Left colon (tissue), 2 donors: ENCODE results near the gene RACGAP1. TPM values are rescaled to one million over a fixed set of nuclear protein-coding genes. Genes with fewer than 3 reads are reported as not detected.
A peak's percentile ranks its signal among the peaks of the same experiment; 100 is the strongest.

Experiments
- ATAC-seq: fragments of 200-7000 bp; cut with Tn5 transposase; one replicate; pipeline ENCODE4 v1.9.1; 2020; ENCODE audit warnings: mild to moderate bottlenecking, moderate library complexity
- DNase-seq, 2 donors: peaks; one replicate each; pipeline ENCODE4 v3.0.0-alpha.2; 2020
- intact Hi-C, 2 donors: fragments of 100-400 bp; cut with DNase I in 1 of 2; cut with micrococcal nuclease in 1 of 2; formaldehyde crosslinking; loops; one replicate each; pipeline versions ENCODE4 v1.11.2 to v1.14.0; 2022; cut with DNase I, micrococcal nuclease
- total RNA-seq, 2 donors: library from RNA; stranded (reverse); fragmentation: NEBNext Ultra II Directional; extraction: Animal tissue kit (Norgen Biotek cat#: 25700); gene quantifications; one replicate each; pipeline ENCODE4 v1.2.1, GENCODE V29; 2021
- donor health status: DM: no; HTN: no; CAD: no.
- donor health status: DM: yes; HTN: yes; CAD: no.

RACGAP1 gene
- total RNA-seq, 2 donors from 2014 or later, result 20.0 to 25.4 TPM

DNA sequence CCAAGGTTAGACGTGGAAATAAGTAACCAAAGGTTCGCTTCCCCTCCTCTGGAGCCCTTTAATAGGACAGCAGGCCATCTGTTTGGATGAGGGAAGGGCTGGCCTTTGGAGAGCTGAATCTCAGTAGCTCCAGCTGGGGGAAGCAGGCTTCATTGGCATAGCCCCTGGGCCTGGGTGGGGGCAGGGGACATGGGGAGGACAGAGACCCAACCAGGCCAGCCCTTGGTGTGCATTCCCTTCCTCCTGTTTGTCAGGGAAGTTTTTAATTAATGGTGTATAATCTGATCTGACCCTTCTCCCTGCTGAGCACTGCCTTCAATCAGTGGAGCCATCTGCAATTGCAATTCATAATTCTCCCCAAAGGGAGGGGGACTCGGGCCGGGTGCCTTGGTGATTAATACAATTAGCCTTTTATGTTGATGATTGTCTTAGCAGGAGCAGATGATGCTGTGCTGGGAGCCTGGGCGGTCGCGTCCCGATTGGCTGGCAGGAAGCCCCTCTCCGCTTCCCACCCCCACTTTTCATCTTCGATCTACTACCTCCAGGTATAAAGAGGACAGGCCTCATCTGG is 46.2 kb downstream of the RACGAP1 start:
- intact Hi-C loops, result no loop called here
- ATAC-seq (no peak), DNase-seq (no peak)

DNA sequence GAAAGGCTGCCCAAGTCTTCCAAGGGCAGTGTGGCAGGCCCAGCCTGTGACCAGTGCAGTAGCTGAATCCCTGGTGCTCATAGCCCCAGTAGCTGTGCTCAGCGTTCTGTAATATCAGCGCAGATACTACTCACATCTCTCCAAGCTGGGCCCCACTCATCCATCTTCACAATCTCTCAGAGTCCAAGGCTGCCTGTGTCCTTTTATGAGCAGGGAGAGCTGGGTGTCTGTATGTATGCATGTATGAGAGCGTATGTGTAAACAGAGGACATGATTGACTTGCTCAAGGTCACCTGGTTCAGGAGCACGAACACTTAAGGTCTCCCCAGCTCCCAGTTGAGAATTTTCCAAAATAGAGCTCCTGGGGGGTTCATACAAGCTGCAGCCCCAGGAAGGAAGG is 47.2 kb downstream of the RACGAP1 start:
- intact Hi-C loops, result no loop called here
- no peak for DNase-seq
- no peak for ATAC-seq

DNA sequence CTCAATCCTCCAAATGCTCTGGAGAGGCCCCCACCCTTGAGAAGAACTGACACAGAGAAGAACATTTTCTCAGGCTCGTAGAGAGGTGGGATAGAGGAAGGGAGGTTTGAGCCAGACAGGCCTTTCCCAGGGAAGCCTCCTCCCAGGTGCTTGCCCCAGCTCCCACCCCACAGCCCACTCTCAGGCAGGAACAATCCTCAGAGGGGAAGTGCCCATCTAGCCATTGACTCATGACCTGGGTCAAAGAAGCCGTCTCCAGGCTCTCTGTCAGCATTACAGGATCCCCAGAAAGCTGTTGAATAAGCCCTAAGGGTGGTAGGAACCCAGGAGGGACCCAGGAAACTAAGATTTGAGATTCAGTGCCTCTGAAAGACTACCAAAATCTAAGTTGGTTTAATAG is 48.7 kb downstream of the RACGAP1 start:
- DNase-seq, result no peak
- intact Hi-C loops, result no loop called here
- no peak for ATAC-seq

DNA sequence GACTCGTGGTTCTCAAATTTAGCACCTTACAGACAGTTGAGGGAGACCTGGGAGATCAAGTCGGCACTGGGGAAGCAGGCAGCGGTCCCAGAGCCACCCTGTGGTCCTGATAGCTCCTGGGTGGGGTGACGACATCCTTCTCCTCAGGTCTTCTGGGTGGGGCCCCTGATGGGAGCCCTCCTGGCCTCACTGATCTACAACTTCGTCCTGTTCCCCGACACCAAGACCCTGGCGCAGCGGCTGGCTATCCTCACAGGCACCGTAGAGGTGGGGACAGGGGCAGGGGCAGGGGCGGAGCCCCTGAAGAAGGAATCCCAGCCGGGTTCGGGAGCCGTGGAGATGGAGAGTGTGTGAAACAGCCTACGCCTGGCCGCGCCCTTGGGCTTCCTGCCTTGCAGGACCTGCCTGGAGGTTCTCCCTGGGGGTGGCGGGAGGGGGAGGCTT is 50.0 kb downstream of the RACGAP1 start:
- intact Hi-C loops, result no loop called here
- ATAC-seq (no peak), DNase-seq (no peak)

DNA sequence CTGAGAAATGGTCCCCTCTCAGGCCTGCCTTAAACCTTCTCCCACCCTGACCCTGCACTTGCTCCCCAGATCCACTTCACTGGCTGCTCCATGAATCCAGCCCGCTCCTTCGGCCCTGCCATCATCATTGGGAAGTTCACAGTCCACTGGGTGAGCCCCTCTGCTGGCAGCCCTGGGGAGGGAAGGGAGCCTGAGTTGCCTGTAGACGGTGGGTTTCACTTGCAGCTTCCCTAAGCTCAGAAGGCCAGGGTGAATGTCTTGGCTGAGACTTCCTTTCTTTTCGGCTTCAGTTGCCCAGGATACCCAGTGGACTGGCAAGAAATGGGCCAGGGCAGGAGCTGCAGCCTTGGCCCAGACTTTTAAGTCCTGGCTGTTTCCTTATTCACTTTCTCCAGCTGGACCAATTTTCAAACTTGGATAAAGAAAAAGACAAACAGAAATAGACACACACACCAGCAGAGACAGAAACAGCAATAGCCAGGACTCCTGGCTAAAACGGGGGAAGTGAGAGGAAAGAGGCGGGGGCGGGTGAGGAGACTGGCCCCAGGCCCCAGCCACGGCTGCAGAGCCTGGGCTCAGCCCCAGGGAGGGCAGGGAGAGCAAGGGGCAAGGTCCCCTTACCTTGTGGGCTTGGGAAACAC is 50.5 kb downstream of the RACGAP1 start:
- intact Hi-C loops, result loop anchor here in 1 of 2 donors (5.0 kb wide), 1 partner anchor 78 kb away; no protein-coding TSS in a partner anchor
- DNase-seq (no peak), ATAC-seq (no peak)

DNA sequence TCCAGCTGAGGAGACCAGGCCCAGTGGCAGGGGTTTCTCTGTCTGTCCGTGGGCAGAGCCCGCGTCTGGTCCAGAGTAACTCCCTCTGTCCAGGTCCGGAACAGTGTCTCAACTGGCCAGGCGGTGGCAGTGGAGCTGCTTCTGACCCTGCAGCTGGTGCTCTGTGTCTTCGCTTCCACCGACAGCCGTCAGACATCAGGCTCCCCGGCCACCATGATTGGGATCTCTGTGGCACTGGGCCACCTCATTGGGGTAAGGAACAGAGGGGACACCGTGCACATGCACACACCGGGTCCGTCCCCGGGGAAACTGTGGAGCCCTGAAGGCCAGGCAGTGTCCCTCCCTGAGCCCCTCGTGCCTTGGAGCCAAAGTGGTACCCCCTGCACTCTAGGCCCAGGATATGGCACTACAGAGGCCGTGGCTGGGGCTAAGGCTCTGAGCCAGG is 51.0 kb downstream of the RACGAP1 start:
- intact Hi-C loops, result loop anchor here in 1 of 2 donors (5.0 kb wide), 1 partner anchor 78 kb away; no protein-coding TSS in a partner anchor
- ATAC-seq (peak; percentile 83), DNase-seq (peak; percentile 62 to 63)

DNA sequence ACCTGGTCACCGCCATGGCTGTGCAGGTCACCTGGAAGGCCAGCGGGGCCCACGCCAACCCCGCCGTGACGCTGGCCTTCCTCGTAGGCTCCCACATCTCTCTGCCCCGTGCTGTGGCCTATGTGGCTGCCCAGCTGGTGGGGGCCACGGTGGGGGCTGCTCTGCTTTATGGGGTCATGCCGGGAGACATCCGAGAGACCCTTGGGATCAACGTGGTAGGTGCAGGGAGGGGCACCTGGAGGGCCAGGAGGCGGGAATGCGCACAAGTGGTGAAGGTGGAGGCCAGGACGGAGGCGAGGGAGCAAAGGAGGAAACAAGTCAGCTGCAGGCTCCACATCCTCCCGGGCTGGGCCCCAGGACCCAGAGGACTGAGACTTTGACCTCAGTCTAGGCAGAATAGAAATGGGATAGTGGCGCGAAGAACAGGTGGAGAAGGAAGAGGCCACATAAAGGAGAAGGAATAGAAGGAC is 51.9 kb downstream of the RACGAP1 start:
- peak; percentile 75 for ATAC-seq
- intact Hi-C loops, result loop anchor here in 1 of 2 donors (5.0 kb wide), 1 partner anchor 79 kb away; no protein-coding TSS in a partner anchor
- no peak for DNase-seq

DNA sequence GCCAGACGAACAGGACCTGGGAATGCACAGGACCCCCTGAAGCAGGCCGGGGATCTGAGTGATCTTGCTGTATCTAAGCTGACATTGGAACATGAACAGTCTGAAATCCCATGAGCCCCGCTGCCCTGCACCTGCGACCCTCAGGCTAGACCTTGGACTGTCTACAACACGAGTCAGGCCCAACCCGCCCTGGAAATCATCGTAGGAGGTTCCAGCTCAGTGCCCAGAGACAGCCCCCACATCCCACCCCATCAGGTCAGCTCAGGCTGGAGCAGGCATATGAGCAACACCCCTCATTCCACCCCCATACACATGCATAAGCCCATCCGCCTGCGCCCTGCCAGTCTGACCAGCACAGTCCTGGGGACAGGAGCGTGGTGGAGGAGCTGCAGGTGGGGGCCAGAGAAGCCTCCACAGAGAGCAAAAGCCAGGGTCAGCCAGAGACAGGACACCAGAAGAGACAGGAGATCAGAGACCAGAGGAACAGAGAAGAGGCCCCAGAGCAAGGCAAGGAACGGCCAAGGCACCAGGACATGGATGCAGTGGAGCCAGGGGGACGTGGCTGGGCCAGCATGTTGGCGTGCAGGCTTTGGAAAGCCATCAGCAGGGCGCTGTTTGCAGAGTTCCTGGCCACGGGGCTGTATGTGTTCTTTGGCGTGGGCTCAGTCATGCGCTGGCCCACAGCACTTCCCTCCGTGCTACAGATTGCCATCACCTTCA is 52.5 kb downstream of the RACGAP1 start, which contains the start of gene AQP6:
Gene AQP6 (plus strand): TSS at position 307 of the 720 bp plus-strand sequence. CDS start 227 bp downstream, at position 534.
- intact Hi-C loops, result loop anchor here in 1 of 2 donors (5.0 kb wide), 1 partner anchor 80 kb away; no protein-coding TSS in a partner anchor
- ATAC-seq, result no peak

DNA sequence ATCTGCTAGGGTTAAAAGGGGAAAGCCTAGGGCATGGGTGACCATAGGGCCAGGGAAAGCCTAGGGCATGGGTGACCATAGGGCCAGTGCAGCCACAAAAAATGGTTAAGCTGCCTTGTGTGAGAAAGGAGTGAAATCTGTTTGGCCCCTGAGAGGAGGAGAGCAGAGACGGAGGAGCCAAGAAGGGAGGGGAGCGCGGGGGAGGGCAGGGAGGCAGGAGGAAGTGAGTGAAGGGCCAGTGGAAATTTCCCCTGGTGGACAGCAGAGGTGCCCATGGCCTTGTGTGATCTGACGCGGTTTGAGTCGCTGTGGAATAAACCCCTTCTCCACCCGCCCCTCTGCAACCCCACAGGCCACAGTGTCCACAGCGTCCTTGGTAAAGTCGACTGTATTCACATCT is 53.2 kb downstream of the RACGAP1 start:
- DNase-seq (no peak), ATAC-seq (no peak)
- intact Hi-C loops, result loop anchor here in 1 of 2 donors (5.0 kb wide), 1 partner anchor 80 kb away; no protein-coding TSS in a partner anchor

More for the DNA sequence above, 52.5 kb downstream of the RACGAP1 start, which contains the start of gene AQP6:
- no peak for DNase-seq

DNA sequence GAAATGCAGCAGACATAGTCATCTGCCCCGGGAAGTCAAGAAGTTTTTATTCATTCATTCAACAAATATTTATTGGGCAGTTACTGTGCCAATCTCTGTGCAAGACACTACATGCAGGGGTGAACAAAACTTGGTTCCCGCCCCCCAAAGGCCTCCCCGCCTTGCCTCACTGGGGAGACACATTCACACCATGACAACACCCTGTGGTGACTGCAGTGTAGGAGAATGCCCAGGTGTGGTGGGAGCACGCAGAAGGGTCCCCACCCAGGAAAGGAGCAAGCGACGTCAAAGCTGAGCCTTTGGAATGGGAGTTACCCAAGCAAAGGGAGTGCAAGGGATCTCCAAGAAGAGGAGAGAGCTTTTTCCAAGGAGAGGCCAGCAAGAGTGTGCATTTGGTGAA is 54.2 kb downstream of the RACGAP1 start:
- ATAC-seq, result no peak
- intact Hi-C loops, result loop anchor here in 1 of 2 donors (5.0 kb wide), 1 partner anchor 81 kb away; no protein-coding TSS in a partner anchor
- no peak for DNase-seq

DNA sequence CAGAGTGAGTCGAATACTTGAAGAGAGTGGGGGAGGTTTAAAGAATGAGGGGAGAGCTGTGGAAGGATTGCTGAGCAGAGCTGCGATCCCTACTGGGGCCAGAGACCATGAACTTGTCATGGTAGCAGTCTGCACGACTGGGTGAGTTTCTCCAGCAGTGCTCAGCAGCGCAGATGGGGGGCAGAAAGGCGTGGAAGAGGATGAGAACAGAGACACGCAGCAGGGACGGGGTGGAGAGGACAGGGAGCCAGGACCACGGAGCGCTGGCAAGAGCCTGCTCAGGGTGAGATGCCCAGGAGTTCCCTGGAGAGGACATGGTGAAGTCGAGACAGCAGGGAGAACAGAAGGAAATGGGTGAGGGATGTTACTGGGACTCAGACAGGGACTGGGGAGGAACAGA is 54.6 kb downstream of the RACGAP1 start:
- no peak for ATAC-seq
- intact Hi-C loops, result loop anchor here in 1 of 2 donors (5.0 kb wide), 1 partner anchor 82 kb away; no protein-coding TSS in a partner anchor
- no peak for DNase-seq

DNA sequence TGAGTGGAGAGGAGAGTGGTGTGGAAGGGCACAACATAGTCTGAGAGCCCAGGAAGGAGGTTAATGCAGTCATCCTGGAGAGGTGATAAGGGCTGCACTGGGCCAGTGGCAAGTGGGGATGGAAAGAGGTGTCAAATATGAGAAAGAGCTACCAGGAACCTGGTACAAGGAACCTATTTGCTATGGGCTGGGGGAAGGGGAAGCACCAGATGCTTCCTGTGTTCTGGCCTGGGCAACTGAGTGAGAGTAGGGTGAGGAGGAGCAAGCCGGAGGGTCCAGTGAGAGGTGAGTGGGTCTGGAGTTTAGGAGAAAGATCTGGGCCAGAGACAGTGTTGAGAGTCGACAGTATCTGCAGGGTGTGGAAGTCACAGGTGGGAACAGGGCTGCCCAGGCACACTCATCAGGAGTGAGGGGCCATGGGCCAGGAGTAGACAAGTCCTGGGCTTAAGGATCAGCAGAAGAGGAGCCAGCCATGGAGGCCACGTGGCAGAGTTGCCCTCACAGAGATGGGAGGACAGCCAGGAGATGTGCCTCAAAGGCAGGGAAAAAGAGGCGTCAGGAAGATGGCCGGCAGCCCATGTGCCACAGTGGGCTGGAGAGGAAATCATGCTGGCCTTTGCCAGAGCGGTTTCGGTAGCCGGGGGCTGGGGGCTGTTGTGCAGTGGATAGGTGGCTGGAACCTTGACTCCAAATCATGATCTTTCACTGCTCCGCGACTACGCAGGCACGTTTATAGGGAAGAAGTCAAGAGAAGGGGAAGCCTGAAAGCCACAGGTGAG is 55.5 kb downstream of the RACGAP1 start:
- intact Hi-C loops, result loop anchor here (5.0 to 10.0 kb wide), 3 partner anchors 82 to 97 kb away; partner anchors contain the start of gene ASIC1 (in 1 of the 2)
- no peak for DNase-seq
- ATAC-seq, result no peak

DNA sequence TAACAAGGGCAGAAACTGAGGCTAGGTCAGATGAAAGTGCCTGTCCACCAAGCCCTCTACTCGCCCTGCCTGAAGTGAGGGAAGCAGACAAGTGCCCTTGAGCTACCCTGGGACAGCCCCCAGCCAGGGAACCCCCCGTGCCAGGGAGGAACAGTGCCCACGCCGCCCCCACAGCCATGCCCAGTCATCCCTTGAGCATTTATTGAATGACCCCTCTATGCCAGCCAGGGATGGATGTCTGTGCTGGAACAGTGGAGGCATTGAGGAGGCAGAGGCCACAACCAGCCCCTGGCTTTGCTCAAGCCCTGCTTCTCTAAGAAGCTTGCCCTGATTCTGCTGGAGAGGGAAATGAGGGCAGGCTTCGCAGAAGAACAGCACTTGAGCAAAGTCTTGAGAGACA is 56.3 kb downstream of the RACGAP1 start:
- intact Hi-C loops, result loop anchor here (5.0 to 10.0 kb wide), 2 partner anchors 86 to 98 kb away; partner anchors contain the start of gene ASIC1 (in 1 of the 2)
- no peak for DNase-seq
- no peak for ATAC-seq

DNA sequence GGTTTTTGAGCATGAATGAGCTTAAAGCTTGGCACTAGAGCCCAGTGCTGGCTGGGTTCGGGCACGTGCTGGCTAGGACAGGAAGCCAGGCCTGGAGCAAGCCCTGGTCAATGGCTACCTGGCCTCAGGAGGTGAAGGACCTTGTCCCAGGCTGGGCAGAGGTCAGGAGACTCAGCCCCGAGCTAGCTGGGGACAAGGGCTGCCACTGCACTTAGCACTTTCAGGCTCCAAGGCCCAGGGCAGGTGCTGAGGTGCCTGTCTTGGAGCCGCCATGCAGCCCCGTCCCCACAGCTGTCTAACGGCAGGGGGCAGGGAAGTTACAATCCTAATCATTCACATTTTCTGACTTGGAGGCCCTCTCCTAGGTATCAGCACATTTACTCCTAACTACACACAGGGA is 56.8 kb downstream of the RACGAP1 start:
- intact Hi-C loops, result loop anchor here (5.0 to 10.0 kb wide), 2 partner anchors 86 to 99 kb away; partner anchors contain the start of gene ASIC1 (in 1 of the 2)
- DNase-seq (no peak), ATAC-seq (no peak)

DNA sequence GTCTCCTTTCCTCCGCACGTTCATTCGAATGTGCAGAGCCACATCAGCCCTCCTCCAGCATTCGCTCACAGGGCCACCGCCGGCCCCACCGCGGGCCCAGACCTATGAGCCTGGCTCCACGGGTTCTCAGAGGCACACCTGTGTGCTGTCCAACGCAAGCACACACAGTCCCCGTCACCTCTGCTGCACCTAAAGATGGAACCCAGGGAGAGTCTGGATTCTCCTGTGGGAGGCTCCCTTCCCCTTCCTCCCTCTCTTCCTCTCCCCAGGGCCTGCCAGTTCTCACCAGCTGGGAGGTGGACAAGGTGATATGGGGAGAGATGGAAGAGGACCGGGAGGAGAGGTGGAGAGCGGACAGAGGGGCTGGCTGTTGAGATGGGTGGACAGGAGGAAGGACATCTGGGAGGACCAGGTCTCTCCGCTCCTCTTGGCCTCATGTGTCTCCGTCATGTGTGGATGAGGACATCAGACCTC is 57.5 kb downstream of the RACGAP1 start:
- ATAC-seq (no peak), DNase-seq (no peak)
- intact Hi-C loops, result loop anchor here (5.0 to 10.0 kb wide), 2 partner anchors 87 to 99 kb away; partner anchors contain the start of gene ASIC1 (in 1 of the 2)

DNA sequence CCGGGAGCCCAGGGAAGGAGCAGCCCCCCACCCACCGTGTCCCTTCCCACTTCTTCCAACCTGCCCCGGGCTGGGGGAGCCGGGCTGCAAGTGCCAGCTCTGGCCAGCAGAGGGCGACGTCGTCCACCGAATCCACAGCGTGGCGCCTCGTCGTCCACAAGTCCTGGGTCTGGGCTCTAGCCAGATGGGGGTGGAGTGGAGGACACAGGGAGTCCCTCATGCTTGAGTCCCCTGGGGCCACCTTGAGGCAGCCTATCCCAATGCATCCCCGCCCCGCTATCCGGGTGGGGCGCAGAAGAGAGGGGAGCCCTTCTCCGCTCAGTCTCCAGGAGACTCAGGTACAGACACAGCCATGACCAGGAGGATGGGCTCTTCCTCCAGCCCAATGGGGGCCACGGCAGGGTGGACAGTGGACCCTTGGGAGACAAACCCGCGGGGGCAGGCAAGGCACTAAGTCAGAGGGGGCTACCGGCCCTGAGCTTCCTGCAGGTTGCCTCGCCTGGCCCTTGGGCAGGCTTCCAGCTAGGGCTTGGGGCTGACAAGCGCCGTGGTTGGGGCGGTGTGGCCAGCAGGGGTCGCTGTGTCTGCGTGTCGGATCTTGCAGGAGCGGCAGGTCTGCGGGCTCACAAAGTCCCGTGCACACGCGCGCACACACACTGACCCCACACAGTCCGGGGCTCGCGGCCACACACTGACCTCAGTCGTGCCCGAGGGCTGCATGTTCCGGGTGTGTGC is 58.1 kb downstream of the RACGAP1 start:
- peak; percentile 86 to 96 for DNase-seq
- peak; percentile 86 for ATAC-seq
- intact Hi-C loops, result loop anchor here (5.0 to 10.0 kb wide), 2 partner anchors 88 to 100 kb away; partner anchors contain the start of gene ASIC1 (in 1 of the 2)

DNA sequence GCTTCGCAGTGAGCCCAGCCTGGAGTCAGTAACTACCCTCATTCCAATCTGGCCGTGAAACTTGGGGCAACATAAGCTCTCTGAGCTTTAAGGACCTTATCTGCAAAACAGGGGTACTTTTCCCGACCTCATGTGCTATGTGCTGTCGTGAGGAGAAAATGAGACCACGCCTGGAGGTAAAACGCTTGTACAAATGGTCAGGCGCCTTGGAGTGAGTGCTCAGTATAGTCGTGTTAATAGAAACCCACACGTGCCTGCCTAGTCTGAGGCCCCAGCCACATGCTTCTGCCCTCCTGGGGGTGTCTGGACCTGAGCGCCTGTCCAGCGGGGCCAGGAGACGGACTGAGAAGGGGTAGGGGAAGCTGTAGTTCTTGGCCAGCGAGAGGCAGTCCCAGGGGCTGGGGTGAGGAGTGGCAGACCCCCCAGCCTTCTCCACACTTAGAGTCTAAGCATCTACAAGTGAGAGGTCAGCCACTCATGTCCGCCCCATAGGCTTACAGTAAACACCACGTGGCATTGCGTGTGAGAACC is 58.7 kb downstream of the RACGAP1 start:
- no peak for DNase-seq
- intact Hi-C loops, result loop anchor here (5.0 to 10.0 kb wide), 2 partner anchors 88 to 101 kb away; partner anchors contain the start of gene ASIC1 (in 1 of the 2)
- no peak for ATAC-seq
